SH-SY5Y (cell line): ENCODE data around the gene GCAT.

Source experiments
- GATA2 ChIP-seq: IDR thresholded peaks from 2 replicates; pipeline ENCODE4 v1.6.1; 2011; ENCODE audit warnings: mild to moderate bottlenecking, low read depth, low read length
- GATA3 ChIP-seq: IDR thresholded peaks from 2 replicates; pipeline ENCODE4 v1.6.1; 2011; ENCODE audit warnings: low read depth, mild to moderate bottlenecking, low read length, moderate library complexity

DNA sequence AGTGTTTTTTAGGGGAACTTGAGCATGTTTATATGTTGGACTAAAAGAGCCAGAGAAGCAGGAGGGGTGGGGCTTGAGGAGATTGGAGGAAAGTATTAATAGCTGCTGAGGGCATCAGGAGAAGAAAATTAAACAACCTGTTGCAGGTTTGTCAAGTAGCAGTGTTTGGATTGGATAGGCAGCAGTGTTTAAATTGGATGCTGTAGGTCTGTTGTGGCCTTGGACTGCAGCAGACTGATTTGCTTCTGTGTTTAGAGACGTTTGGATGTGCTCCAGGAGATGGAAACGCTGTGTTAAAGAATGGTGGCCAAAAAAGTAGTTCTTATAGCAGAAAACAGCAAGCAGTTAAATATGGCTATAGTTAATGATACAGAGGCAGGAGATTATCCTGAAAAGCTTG lies 47.2 kb downstream of the GCAT start:
- TF ChIP-seq GATA3: no peak
- no peak for TF ChIP-seq GATA2
